H9 (cell line): Measurements from ENCODE around the gene SYT17. TPM values are rescaled to one million over a fixed set of nuclear protein-coding genes. Genes with fewer than 3 reads are reported as not detected.

Experiments used
- DNase-seq: peaks from one replicate; pipeline ENCODE4 v3.0.0-alpha.2; 2017
- H2AFZ ChIP-seq: one replicate; pipeline ENCODE4 v1.6.1; 2013; ENCODE audit warnings: mild to moderate bottlenecking, low read length, control low read depth, moderate library complexity
- H2AK5ac ChIP-seq: 2 replicates; pipeline ENCODE4 v1.6.1; 2013; ENCODE audit warnings: low read length, control low read depth, mixed read lengths; ENCODE audit not compliant: insufficient read length
- H2BK120ac ChIP-seq: one replicate; pipeline ENCODE4 v1.6.1; 2013; ENCODE audit warnings: low read depth, mild to moderate bottlenecking, low read length, control low read depth, inconsistent platforms; ENCODE audit not compliant: poor library complexity, severe bottlenecking
- H2BK12ac ChIP-seq: 2 replicates; pipeline ENCODE4 v1.6.1; 2013; ENCODE audit warnings: low read length, control low read depth, mixed read lengths, low read depth; ENCODE audit not compliant: insufficient read length
- H2BK15ac ChIP-seq: 2 replicates; pipeline ENCODE4 v1.6.1; 2013; ENCODE audit warnings: low read depth, low read length, control low read depth
- H2BK20ac ChIP-seq: one replicate; pipeline ENCODE4 v1.6.1; 2013; ENCODE audit warnings: low read depth, mild to moderate bottlenecking, low read length, control low read depth, inconsistent platforms; ENCODE audit not compliant: poor library complexity, severe bottlenecking
- H2BK5ac ChIP-seq: 2 replicates; pipeline ENCODE4 v1.6.1; 2013; ENCODE audit warnings: low read length, control low read depth, mixed read lengths; ENCODE audit not compliant: insufficient read length
- H3K14ac ChIP-seq: 2 replicates; pipeline ENCODE4 v1.6.1; 2013; ENCODE audit warnings: low read length, control low read depth; ENCODE audit not compliant: insufficient read depth
- H3K18ac ChIP-seq: 2 replicates; pipeline ENCODE4 v1.6.1; 2013; ENCODE audit warnings: low read depth, mild to moderate bottlenecking, mixed read lengths, low read length, control low read depth; ENCODE audit not compliant: insufficient read length
- H3K23ac ChIP-seq: 2 replicates; pipeline ENCODE4 v1.6.1; 2013; ENCODE audit warnings: low read length, control low read depth, mixed read lengths, low read depth; ENCODE audit not compliant: insufficient read length
- H3K23me2 ChIP-seq: 2 replicates; pipeline ENCODE4 v1.6.1; 2013; ENCODE audit warnings: low read depth, mild to moderate bottlenecking, mixed read lengths, low read length, control low read depth; ENCODE audit not compliant: insufficient read length, poor library complexity, severe bottlenecking
- H3K27ac ChIP-seq: 2 replicates; pipeline ENCODE4 v1.5.1; 2013; ENCODE audit warnings: low read length, control low read depth, mixed read lengths, low read depth; ENCODE audit not compliant: insufficient read length
- H3K27me3 ChIP-seq: 2 replicates; pipeline ENCODE4 v1.6.1; 2013; ENCODE audit warnings: low read length, control low read depth, inconsistent platforms; ENCODE audit not compliant: insufficient read depth
- H3K4ac ChIP-seq: 2 replicates; pipeline ENCODE4 v1.6.1; 2013; ENCODE audit warnings: low read depth, mild to moderate bottlenecking, control low read depth, inconsistent platforms, low read length, moderate library complexity
- H3K4me1 ChIP-seq: 2 replicates; pipeline ENCODE4 v1.6.1; 2013; ENCODE audit warnings: low read length, control low read depth, inconsistent platforms; ENCODE audit not compliant: insufficient read depth
- H3K4me2 ChIP-seq: 2 replicates; pipeline ENCODE4 v1.6.1; 2013; ENCODE audit warnings: low read length, control low read depth, mixed read lengths; ENCODE audit not compliant: insufficient read length, insufficient read depth
- H3K56ac ChIP-seq: 2 replicates; pipeline ENCODE4 v1.6.1; 2013; ENCODE audit warnings: low read depth, mild to moderate bottlenecking, mixed read lengths, low read length, control low read depth; ENCODE audit not compliant: insufficient read length
- H3K79me1 ChIP-seq: 2 replicates; pipeline ENCODE4 v1.6.1; 2013; ENCODE audit warnings: low read depth, mild to moderate bottlenecking, moderate library complexity, low read length, control low read depth, inconsistent platforms; ENCODE audit not compliant: insufficient read depth, poor library complexity, severe bottlenecking
- H3K79me2 ChIP-seq: 2 replicates; pipeline ENCODE4 v1.6.1; 2013; ENCODE audit warnings: low read length, control low read depth, inconsistent platforms; ENCODE audit not compliant: insufficient read depth
- H3K9ac ChIP-seq: 2 replicates; pipeline ENCODE4 v1.6.1; 2013; ENCODE audit warnings: low read length, control low read depth, mixed read lengths; ENCODE audit not compliant: insufficient read length; ENCODE audit errors: extremely low read depth
- H3K9me3 ChIP-seq: one replicate; pipeline ENCODE4 v1.6.1; 2013; ENCODE audit warnings: low read depth, low read length, inconsistent platforms; ENCODE audit not compliant: control insufficient read depth
- H3T11ph ChIP-seq: one replicate; pipeline ENCODE4 v1.6.1; 2013; ENCODE audit warnings: mild to moderate bottlenecking, low read length, control low read depth, inconsistent platforms
- H4K20me1 ChIP-seq: one replicate; pipeline ENCODE4 v1.6.1; 2013; ENCODE audit not compliant: control insufficient read depth, insufficient read length, insufficient read depth
- H4K5ac ChIP-seq: 2 replicates; pipeline ENCODE4 v1.6.1; 2013; ENCODE audit warnings: low read depth, mild to moderate bottlenecking, mixed read lengths, low read length, control low read depth; ENCODE audit not compliant: insufficient read length
- H4K8ac ChIP-seq: replicated peaks from 2 replicates; pipeline ENCODE4 v1.6.1; 2013; ENCODE audit warnings: low read length, control low read depth, mixed read lengths, low read depth; ENCODE audit not compliant: insufficient read length
- H4K91ac ChIP-seq: 2 replicates; pipeline ENCODE4 v1.6.1; 2013; ENCODE audit warnings: low read depth, mild to moderate bottlenecking, moderate library complexity, mixed read lengths, low read length, control low read depth; ENCODE audit not compliant: insufficient read length
- H3K27ac Mint-ChIP-seq, 3 experiments: 2 replicates in 2 of 3; 3 replicates in 1 of 3; pipeline ENCODE4 v1.8.0; 2020 to 2021; ENCODE audit warnings: mixed read lengths in 3 of 3, mild to moderate bottlenecking in 1 of 3, moderate library complexity in 1 of 3
- H3K27me3 Mint-ChIP-seq: 2 replicates; pipeline ENCODE4 v1.8.0; 2021; ENCODE audit warnings: low read depth, mild to moderate bottlenecking, moderate library complexity, mixed read lengths
- H3K36me3 Mint-ChIP-seq, 3 experiments: 2 replicates in 2 of 3; 3 replicates in 1 of 3; pipeline ENCODE4 v1.8.0; 2020 to 2021; ENCODE audit warnings: low read depth in 3 of 3, mixed read lengths in 3 of 3; ENCODE audit not compliant: insufficient read depth in 1 of 3
- H3K4me1 Mint-ChIP-seq, 2 experiments: 2 replicates each; pipeline ENCODE4 v1.8.0; 2020; ENCODE audit warnings: mixed read lengths in 2 of 2
- H3K4me3 Mint-ChIP-seq, 2 experiments: 2 replicates in 1 of 2; 3 replicates in 1 of 2; pipeline ENCODE4 v1.8.0; 2020 to 2021; ENCODE audit warnings: mild to moderate bottlenecking in 2 of 2, mixed read lengths in 2 of 2, moderate library complexity in 1 of 2
- H3K9me3 Mint-ChIP-seq, 2 experiments: 2 replicates in 1 of 2; 3 replicates in 1 of 2; pipeline ENCODE4 v1.8.0; 2020; ENCODE audit warnings: mild to moderate bottlenecking in 2 of 2, mixed read lengths in 2 of 2, moderate library complexity in 1 of 2
- CTCF ChIP-seq: fragments of 200-600 bp; sonication (generic); conservative IDR thresholded peaks from 3 replicates; pipeline ENCODE4 v1.8.0; 2021; ENCODE audit warnings: antibody characterized with exemption, mild to moderate bottlenecking
- WGBS: extraction: QIAGEN DNeasy Blood & Tissue Kit; methylation state at CpG from one replicate; pipeline ENCODE4 v1.1.7; 2013; ENCODE audit warnings: missing lambda C conversion rate, low lambda C conversion rate, mixed read lengths; ENCODE audit not compliant: insufficient read length; ENCODE audit errors: extremely low coverage; 5-methylcytosine and 5-hydroxymethylcytosine counted together
- total RNA-seq: library from RNA; stranded (reverse); gene quantifications from 2 replicates; pipeline ENCODE4 v1.2.1, GENCODE V29; 2021

Gene SYT17
- total RNA-seq, 1 experiment from 2014 or later: 3.0 TPM

DNA sequence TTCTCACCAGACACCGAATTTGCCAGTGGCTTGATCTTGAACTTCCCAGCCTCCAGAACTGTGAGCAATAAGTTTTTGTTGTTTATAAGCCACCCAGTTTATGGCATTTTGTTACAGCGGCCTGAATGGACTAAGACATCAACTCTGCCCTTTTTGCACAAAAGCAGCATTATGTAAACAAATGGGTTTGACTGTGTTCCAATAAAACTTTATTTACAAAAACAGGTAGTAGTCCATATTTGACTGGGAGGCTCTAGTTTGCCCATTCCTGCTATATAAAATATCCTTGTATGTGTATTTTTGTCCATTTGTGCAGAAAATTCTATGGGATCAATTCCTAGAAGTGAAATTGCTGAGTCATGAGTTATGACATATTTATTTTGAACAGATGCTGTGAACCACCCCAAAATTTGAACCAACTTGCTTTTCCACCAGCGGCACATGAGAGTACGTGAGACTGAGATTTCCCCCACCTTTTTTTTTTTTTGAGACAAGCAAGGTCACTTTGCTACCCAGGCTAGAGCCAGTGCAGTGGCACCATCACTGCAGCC is 96.2 kb downstream of the SYT17 start:
- WGBS: no CpG with 5 or more reads among the region's 4 CpGs
- Histone ChIP-seq H4K8ac (no peak overlapping the region), H3K27ac (no peak overlapping the region), H3K4ac (no peak overlapping the region), H3K4me2 (no peak overlapping the region), H2BK120ac (no peak overlapping the region), H3K4me1 (no peaks in the 10 kb centered on the region), H3K79me2 (no peaks in the 10 kb centered on the region), H3K14ac (no peak overlapping the region), H2AK5ac (no peak overlapping the region), H4K5ac (no peak overlapping the region), H3K56ac (no peak overlapping the region), H3K79me1 (no peaks in the 10 kb centered on the region), H3K23ac (no peak overlapping the region), H2BK20ac (no peak overlapping the region), H3K9me3 (no peaks in the 10 kb centered on the region), H4K20me1 (no peaks in the 10 kb centered on the region), H2BK5ac (no peak overlapping the region), H3K18ac (no peak overlapping the region), H2BK15ac (no peak overlapping the region), H3K27me3 (no peaks in the 10 kb centered on the region), H3K23me2 (no peaks in the 10 kb centered on the region), H3K9ac (no peak overlapping the region), H4K91ac (no peak overlapping the region), H2AFZ (no peak overlapping the region), H2BK12ac (no peak overlapping the region), H3T11ph (no peak overlapping the region)
- DNase-seq: no peak
- TF ChIP-seq CTCF: no peak
- no peaks in the 10 kb centered on the region for H3K27me3 Mint-ChIP-seq
- H3K9me3 Mint-ChIP-seq: peaks cover 7 to 13% of the 10 kb centered on the region in 2 experiments
- H3K27ac Mint-ChIP-seq: no peak overlapping the region
- H3K36me3 Mint-ChIP-seq: peaks cover 2 to 14% (median 7%) of the 10 kb centered on the region in 3 experiments; a peak in 5 of 7 replicates
- no peak overlapping the region for H3K4me3 Mint-ChIP-seq
- H3K4me1 Mint-ChIP-seq: 0 out of 4 replicates have a peak, but pooled peaks cover 0 to 3% of the 10 kb centered on the region in 2 experiments
